HG02884 (cell line): ENCODE data around the gene SMPDL3A.

ENCODE experiments used
- ATAC-seq: cut with Tn5 transposase; IDR thresholded peaks from one replicate; pipeline ENCODE4 v1.9.1; 2021; ENCODE audit warnings: mild to moderate bottlenecking, moderate library complexity; ENCODE audit not compliant: unreplicated experiment

Gene SMPDL3A

DNA sequence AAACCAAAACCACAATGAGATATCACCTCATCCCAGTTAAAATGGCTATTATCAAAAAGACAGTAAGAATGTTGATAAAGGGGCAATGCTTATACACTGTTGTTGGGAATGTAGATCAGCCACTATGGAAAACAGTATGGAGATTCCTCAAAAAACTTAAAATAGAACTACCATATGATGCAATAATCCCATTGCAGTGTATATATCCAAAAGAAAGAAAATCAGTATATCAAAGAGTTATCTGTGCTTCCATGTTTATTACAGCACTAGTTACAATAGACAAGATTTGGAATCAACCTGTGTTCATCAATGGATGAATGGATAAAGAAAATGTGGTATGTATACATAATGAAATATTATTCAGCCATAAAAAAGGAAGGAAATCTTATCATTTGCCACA is 13.1 kb upstream of the SMPDL3A start:
- no peak for ATAC-seq

GRCh38 chr6:122778302-122778701 is 10.8 kb upstream of the SMPDL3A start:
- ATAC-seq: no peak

- ATAC-seq: no peak
These were observed 9.9 kb upstream of the SMPDL3A start for GRCh38 chr6:122778985-122779661.

DNA sequence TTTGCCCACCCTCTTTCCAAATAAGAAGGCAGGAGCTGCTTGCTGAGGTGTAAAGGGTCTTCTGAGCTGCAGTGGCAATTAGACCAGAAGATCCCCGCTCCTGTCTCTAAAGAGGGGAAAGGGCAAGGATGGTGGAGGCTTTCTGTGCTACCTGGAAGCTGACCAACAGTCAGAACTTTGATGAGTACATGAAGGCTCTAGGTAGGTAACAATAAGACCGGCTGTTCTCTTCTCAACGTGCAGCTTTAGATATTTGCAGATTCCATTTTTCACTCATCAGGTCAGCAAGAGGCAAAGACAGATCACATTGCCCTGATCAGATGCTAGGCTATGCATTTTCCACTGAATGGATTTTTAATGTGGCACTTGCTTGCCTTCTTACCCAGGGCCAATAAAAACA is 9.4 kb upstream of the SMPDL3A start, which contains the start of gene FABP7:
FABP7 (plus strand) TSS at position 50 of the 400 bp plus-strand sequence; CDS start at position 129, 79 bp downstream.
- ATAC-seq: no peak

DNA sequence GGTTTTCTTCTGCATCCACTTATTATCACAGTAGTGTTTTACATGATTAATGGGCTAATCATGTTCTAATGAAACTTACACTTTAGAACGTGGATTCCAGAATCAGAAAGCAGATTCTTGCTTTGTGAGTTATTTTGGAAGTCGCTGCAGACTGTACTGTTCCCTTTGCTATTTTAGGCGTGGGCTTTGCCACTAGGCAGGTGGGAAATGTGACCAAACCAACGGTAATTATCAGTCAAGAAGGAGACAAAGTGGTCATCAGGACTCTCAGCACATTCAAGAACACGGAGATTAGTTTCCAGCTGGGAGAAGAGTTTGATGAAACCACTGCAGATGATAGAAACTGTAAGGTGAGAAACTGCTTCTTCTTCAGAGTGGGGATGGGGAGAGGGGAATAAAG is 8.9 kb upstream of the SMPDL3A start:
- no peak for ATAC-seq

- no peak for ATAC-seq
These were observed 7.3 kb upstream of the SMPDL3A start for GRCh38 chr6:122781716-122782115.

GRCh38 chr6:122783401-122783800 is 5.7 kb upstream of the SMPDL3A start:
- ATAC-seq: no peak

GRCh38 chr6:122785891-122786290 is 3.2 kb upstream of the SMPDL3A start:
- no peak for ATAC-seq

DNA sequence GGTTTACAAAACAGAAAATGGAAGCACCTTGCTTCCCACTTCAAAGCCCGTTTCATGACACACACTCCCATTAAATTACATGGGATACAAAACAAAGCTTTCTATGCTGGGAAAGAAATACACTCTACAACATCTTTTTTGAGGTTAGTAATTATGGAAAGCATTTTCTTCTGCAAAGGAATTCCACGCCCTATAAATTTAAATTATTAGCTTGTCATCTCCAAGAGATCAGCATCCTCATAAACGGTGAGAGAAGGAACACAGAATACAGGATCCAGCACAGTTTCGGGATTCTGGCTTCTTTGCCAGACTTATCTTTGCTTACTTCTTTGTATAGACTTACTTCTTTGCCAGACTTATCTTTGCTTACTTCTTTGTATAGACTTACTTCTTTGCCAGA is 1.3 kb upstream of the SMPDL3A start:
- ATAC-seq: no peak

DNA sequence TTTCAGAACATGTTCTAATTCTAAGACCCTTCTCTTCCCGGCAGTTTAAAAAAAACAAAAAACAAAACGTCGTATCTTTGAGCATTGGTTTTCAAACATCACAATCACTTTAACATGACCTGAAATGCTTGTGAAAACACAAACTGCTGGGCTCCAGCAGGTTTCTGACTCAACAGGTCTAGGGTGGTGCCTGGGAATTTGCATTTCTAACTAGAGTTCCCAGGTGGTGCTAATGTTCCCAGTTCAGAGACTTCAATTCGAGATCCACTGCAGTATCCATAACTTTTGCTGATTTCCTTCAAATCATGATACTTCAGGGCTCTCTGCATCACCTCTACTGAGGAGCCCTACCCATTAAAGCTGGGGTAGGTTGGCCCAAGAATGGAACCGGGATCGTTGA is 850 bp upstream of the SMPDL3A start:
- ATAC-seq: no peak

DNA sequence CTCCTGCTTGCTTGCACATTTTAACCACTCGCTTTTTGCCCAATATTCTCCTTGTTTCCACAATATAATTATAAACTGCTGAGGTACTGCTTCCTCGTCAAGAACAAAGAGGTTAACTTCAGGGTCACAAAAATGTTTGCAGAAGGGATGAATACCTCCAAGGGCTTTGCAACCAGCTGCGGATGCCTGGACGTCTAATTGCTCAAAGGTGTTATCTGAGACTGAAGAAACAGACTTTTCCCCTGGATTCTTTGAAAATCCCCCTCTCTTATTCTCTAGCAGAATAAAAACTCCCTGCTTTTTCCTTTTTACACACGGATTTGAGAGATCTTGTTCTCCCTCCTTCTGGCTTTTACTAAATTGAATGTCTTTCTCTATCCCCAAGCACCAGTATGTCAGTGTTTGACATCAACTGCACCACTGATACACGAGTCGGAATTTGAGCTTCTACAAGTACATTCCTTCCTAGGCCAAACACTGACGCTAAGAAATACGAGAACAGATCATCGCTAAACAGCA is 336 bp upstream of the SMPDL3A start:
- ATAC-seq: no peak

DNA sequence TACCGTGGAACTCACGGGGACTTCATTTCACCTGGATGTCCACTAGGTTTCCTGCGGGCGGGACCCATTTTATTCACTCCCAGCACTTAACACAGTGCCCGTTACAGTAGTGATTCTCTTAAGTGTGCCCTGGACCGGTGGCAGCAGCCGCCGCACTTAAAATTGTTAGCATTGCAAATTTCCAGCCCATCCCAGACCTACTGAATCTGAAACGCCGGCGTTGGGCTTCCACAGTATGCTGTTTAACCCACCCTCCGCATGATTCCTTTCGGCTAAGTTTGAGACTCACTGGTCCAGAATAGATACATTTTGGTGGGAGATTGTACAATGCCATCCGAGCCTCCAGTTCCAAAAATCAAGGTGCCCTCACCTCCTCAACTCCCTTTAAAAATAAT is 967 bp downstream of the SMPDL3A start:
- ATAC-seq: no peak

DNA sequence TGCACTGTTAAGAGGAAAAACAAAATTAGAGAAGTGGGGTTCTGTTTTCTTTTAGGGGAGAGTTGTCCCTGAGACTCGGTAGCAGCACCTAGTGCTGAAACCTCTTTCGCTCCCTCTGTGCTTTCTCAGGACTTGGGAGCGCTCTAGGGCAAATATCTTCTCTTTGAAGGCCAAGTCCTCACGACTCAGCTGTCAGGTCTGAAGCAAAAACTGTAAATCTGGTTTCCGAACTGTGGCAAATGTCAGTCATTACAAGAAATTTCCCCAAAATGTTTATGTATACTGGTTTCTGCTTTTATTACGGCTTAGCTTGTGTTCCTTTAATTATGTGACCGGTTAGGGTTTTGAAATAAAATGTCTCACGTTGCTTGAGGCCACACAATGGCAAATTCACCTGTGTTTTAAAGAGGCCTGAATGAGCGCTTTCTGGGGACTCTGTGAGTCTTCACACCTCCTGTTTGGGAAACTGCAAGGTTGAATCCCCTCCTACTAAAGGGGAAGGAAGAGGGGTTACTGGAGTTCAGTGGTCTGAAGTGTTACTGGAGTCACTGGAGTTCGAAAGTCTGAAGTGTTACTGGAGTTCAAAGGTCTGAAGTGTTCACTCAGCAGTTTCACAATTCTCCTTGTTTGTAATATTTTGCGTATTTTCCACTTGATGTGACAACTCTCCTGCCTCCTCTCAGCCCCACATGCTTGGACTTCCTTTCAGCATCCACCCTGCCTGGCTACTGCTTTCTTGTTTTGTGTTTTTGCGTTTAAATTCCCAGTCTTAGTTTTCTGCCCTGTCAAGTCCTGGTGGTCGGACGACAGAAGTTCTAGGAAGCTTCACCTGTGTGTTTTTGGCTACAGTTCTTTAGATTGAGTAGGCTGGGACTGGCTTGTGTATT is 1.6 kb downstream of the SMPDL3A start:
- ATAC-seq: no peak

- ATAC-seq: no peak
These were observed 2.2 kb downstream of the SMPDL3A start for GRCh38 chr6:122791310-122791679.

DNA sequence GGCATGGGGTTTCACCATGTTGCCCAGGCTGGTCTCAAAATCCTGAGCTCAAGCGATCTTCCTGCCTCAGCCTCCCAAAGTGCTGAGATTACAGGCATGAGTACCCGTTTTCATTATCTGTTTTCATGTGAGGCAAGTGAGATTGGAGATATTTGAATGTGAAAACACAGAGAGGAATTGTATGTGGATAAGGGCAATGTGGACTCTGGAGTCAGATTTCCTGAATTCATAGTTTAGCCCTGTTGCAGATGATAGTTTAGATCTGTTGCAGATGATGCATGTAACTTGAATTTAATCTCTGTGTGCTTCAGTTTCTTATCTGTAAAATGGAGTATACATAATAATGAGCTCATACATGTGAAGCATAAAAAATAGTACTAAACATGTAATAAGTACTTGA is 3.7 kb downstream of the SMPDL3A start:
- ATAC-seq: no peak

GRCh38 chr6:122797537-122797936 is 8.5 kb downstream of the SMPDL3A start:
- no peak for ATAC-seq

DNA sequence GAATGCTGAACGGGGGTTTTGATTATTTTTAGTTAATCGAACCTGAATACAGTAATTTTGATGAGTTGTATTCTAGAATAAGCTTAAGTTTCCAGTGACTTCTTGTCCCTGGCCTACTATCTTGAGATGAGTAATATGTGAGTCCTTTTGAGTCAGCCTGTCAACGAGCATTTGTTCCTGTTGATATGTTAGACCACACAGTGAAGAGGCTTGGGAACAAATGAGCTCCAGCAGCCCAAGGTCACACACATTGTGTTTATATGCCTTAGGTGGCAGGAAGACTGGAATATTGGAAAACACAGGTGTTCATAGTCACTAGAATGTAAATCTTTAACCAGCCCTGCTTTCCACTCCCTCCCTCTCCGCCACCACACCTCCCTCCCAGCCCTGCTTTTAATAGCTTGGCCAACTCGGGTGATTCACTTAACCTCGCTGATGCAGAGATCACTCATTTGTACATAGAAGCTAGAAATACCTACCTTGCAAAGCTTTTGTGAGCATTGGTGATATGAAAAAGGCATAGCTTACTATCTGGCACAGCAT is 9.1 kb downstream of the SMPDL3A start:
- peak; percentile 96 for ATAC-seq

DNA sequence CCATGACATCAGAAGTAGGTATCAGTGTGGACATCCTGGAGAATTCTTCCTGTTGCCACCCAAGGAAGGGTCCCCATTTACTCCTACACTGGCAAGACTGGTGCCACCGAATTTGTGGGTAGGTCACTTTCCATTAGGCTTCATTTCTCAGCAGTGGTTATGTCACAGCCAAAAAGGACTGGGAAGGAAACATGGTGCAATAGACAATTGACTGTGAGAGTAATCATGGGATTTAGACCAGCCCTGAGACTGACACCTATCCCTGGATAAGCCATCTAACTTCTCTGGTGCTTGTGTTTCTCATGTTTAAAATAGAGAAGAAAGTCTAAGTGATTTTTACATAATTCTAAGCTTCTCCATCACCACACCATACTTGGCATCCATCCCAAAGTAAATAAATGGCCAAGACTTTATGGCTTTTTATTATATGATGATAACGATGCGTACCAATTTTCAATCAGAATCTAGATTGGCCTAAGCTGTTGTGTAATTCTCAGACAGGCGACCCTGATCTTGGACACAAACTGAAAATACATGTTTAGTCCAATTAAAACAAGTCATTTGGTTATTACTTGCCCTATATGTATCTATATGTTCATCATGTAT is 10.2 kb downstream of the SMPDL3A start:
- no peak for ATAC-seq

- no peak for ATAC-seq
These were observed 11.0 kb downstream of the SMPDL3A start for GRCh38 chr6:122799916-122800686.

- no peak for ATAC-seq
These were observed 11.8 kb downstream of the SMPDL3A start for GRCh38 chr6:122800906-122801305.

DNA sequence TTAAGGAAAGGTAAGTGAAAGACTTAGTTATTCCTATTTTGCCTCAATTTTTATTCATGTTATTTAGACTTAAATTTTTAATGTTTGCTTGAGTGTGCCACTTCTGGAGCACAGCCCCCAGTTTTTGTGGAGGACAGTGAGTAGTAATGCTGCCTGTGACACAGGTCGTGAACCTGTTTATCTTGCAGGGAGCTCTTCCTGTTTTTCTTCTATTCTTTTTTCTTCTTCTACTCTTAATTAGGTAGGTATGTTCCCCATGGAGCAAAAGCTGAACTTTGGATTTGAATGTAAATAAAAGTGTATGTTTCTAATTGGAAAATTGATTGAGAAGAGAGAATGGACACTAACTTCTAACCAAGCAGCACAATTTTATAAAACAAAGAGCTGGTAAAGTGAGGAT is 12.3 kb downstream of the SMPDL3A start:
- ATAC-seq: no peak
